ENCODE results near the gene ERVH48-1. TPM values are rescaled to one million over a fixed set of nuclear protein-coding genes. Genes with fewer than 3 reads are reported as not detected.

Gene ERVH48-1
- total and polyA plus RNA-seq, 2 of the 8 experiments (the other 6 are each of a cell fraction or from before 2014, with no cell fraction given), result 4.2 to 17.7 TPM

DNA sequence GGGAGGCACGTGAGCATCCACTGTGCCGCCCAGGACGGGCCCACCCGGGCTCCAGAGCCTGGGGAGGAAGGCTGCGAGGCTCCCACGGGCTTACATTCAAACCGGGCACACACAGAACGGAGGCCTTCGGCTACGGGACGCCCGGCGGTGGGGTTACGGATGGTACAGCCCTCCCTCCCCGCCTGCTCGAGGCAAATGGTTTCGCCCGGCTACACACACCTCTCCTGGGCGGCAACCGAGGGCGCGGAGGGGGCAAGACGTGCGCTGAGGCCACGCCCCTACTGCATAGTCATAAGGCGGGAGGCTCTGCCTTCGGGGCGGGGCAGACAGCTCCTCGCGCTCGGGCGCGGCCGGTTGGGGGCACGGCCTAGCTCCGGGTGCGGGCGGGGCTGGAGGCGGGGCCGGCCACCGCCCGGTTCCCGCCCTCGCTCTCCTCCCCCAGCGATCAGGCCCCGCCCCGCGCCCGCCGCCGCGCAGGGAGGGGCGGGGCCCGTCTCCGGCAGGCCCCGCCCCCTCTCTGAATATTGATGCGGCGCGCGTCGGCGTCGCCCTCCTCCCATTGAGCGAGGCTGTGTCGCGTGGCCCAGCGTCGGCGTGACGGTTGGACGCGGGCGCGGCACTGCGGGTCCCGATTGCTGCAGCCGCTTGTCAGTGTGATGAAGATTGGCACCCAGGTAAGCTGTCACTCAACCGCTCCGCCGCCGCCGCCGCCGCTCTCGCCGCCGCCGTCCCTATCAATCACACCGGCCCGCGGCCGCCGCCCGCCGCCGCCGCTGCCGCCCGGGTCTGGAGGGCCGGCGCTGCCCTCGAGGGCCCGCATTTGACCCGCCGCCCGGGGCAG is 48.8 kb upstream of the ERVH48-1 start, which contains the start of gene PKNOX1 (continued):
- TF ChIP-seq EGR1 (IDR thresholded peaks at IDR 0.05; ENCODE audit: borderline replicate concordance, low read depth, low read length) (no peak), KDM1A (IDR thresholded peaks at IDR 0.05; ENCODE audit: borderline replicate concordance, low read length) (no peak), EZH2 (IDR thresholded peaks at IDR 0.05; ENCODE audit: low read depth, low read length, severe bottlenecking) (no peak), POLR2A (IDR thresholded peaks at IDR 0.05; ENCODE audit: control extremely low read depth in 1 of 2, low read depth in 2 of 2, low read length in 2 of 2) (no peak), RFX5 (IDR thresholded peaks at IDR 0.05; ENCODE audit: borderline replicate concordance, low read depth, low read length) (no peak), BCL11A (IDR thresholded peaks at IDR 0.05; ENCODE audit: low read depth in 2 of 2, low read length in 2 of 2) (no peak), JUN (IDR thresholded peaks at IDR 0.05; ENCODE audit: low read depth, low read length) (no peak), HDAC2 (IDR thresholded peaks at IDR 0.05; ENCODE audit: borderline replicate concordance in 1 of 2, low read depth in 2 of 2, low read length in 2 of 2) (no peak), POU5F1 (IDR thresholded peaks at IDR 0.05; ENCODE audit: low read depth, low read length) (no peak), SP2 (IDR thresholded peaks at IDR 0.05; ENCODE audit: low read length) (peak; percentile 36; the same call in 1 of the 2 replicates), MAFK (IDR thresholded peaks at IDR 0.05; ENCODE audit: low read depth, low read length) (no peak)
- TF ChIP-seq, protein P1, sequence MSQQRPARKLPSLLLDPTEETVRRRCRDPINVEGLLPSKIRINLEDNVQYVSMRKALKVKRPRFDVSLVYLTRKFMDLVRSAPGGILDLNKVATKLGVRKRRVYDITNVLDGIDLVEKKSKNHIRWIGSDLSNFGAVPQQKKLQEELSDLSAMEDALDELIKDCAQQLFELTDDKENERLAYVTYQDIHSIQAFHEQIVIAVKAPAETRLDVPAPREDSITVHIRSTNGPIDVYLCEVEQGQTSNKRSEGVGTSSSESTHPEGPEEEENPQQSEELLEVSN (IDR thresholded peaks at IDR 0.05), result peak; percentile 66
